ENCODE results near the gene SERPINB7.

SERPINB7 gene

DNA sequence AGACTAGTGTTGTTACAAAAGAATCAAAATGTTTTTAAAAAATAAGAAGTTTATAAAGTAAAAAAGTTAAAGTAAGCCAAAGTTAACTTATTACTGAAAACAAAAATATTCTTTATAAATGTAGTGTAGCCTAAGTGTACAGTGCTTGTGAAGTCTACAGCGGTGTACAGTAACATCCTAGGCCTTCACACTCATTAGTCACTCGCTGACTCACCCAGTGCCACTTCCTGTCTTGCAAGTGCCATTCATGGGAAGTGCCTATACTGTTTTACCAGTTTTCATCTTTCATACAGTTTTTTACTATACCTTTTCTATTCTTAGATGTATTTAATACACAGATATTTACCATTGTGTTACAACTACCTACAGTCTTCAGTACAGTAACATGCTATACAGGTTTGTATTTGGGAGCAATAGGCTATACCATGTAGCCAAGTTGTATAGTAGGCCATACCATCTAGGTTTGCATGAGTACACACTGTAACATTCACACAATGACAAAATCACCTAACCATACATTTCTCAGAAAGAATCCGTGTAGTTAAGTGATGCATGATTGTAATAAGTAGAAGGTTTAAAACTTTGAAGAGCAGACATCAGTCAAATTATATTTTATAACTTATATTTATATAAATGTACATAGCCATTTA, 13.4 kb downstream of the SERPINB7 start:
- peak; percentile 46 for FAIRE-seq

DNA sequence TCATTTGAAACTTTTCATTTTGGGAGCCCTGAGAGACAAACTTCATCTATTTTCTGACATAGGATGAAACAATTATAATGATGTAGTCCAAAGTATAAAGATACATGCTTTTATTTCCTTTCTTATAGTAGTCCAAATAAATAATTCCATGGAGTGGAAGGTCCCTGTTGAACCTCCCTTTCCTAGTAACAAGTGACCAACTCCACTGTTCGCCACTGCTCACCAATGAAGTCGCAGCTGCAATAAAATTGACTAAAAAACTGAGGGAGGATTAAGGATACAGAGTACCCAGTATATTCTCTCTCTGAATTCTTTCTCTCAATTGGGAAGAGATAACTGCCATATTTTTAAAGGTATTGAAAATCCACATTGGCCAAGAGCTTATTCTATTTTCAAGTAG, 14.1 kb downstream of the SERPINB7 start:
- no peak for FAIRE-seq

DNA sequence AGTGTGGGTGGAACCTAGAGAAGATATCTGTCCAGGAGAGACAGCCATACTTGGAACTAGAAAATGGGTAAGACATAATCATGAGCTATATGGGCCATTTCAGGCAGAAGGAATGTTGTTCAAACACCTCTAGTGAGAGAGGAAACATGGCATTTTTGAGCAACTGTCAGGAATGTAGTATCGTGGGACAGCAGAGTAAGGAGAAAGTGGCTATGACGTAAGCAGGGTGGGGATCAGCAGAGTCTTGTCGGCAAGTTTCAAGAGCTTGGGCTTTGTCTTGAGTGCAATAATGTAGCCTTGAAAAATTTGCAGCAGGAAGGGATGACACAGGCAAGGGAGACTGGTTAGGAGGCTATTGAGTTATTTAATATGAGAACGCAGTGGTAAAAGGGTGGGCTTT, 20.4 kb downstream of the SERPINB7 start:
- no peak for FAIRE-seq

DNA sequence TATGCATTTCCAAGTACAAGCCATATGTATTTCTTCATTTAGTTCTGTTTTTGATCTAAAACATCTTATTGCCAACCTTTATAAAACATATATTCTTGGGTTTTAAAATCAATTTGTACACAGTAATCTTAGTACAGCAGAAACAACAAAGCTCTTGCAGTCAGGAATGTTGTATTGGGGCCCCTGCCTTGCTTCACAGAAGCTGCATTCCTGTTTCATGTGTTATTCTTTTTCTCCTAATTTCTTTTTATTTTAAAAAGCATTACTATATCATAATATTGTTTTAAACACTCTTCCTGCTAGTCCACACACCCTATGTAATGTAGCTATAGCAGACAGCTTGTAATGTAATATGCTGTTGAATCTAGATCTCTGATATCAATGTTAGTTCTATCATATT, 24.0 kb downstream of the SERPINB7 start:
- FAIRE-seq = no peak

DNA sequence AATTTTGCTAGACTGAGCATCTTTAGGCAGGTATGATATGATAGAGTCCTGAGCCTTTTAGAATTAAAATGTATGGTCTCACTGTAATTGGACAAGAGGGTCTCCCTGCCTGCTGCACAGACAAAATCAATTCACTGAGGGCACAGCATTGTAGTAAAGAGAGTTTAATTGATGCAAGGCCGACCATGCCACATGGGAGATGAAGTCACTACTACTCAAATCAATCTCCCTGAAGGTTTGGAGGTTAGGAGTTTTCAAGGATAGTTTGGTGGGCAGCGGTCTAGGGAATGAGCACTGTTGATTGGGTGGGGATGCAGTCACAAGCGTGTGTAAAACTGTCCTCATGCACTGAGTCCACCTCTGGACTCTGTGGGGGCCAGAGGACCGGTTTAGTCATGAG, 26.1 kb downstream of the SERPINB7 start:
- no peak for FAIRE-seq

DNA sequence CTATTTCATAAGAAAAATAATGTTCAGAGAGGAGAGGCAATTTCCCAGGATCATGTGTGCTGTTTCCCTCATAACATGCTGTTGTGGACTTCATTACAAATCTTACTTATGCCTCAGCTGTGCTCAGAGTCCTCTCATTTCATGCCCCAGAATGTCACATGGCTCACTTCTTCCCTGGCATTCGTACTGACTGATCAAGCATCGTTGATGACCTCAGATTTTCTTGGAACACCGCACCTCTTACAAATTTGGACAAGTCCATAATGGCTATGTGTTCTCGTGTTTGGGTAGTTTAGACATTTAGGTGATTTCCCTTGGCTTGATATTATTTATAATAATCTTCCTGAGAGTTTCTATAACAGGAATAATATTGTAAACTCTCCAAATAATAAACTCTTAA, 32.9 kb downstream of the SERPINB7 start:
- FAIRE-seq = no peak

DNA sequence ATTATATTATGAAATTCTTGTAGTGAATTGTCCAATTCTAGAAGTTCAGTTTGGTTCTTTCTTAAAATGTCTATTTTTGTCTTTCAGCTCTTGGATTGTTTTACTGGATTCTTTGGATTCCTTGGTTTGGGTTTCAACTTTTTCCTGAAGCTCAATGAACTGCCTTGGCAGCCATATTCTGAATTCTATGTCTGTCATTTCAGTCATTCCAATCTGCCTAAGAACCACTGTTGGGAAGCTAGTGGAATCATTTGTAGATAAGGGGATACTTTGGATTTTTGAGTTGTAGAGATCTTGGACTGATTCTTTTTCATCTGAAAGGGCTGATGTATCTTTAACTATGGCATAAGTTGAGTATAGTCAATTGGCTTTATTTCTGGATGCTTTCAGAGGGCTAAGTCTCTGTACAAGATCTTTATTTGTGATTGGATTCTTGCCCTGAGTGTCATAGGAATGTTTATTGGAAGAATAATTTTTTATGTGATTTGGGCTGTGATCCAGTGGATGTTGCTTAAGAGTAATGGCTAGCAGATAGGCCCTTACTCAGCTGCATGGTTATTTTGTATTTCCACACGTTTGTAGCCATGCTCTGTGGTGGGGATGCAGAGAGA, 42.3 kb downstream of the SERPINB7 start:
- FAIRE-seq = no peak

DNA sequence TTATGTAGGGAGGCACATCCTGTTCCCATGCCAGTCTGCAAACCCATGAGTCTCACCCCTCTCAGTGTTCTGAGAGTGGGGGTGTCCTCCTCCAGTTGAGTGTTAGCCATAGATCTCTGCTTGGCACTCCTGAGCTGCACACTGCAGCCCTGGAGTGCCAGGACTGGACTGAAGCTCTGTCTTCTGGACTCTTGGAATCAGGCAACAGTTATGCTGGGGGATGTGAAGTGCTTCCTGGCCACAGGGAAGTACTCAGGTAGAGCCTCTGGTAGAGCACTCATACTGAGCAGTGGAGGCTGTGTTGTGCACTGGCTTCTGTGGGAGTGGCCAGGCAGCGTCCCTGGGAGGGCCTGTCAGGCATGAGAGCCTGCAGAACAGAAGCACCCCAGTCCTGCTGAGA, 43.0 kb downstream of the SERPINB7 start:
- FAIRE-seq = no peak

DNA sequence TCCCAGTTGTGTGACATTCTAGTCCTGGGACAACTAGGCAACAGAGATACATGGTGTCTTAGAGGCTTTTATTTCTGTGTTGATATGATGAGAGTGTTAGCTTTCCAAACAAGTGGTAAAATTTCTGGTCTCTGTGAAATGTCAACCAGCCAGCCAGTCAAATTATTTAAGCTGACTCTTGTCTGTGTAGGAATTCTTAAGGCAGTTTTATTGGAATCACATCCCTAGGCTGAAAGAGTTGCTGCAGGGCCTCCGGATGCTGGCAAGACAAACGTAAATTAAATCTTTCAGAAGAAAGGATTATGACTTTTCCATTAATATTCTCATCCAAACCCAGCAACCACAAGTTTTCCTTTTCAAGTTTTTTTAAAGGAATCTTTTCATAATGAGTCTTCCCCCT, 44.6 kb downstream of the SERPINB7 start:
- no peak for FAIRE-seq

DNA sequence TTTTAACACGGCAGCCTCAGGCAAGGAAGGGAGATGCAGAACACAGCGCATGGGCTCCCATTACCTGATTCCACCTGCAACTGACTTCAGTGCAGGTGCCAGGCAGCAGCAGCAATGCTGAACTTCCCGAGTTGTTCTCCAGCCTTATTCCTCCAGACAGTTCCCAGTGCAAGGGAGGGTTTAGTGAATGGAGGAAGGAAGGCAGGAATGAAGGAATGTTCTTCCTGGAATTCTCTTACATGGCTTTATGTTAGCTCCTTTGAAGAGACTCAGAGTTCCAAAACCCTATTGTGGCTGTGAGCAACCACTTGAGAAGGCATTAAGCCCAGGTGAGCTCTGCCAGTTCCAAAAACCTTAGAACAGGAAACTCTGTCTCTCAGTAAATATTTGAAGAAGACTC, 45.5 kb downstream of the SERPINB7 start:
- FAIRE-seq = no peak

DNA sequence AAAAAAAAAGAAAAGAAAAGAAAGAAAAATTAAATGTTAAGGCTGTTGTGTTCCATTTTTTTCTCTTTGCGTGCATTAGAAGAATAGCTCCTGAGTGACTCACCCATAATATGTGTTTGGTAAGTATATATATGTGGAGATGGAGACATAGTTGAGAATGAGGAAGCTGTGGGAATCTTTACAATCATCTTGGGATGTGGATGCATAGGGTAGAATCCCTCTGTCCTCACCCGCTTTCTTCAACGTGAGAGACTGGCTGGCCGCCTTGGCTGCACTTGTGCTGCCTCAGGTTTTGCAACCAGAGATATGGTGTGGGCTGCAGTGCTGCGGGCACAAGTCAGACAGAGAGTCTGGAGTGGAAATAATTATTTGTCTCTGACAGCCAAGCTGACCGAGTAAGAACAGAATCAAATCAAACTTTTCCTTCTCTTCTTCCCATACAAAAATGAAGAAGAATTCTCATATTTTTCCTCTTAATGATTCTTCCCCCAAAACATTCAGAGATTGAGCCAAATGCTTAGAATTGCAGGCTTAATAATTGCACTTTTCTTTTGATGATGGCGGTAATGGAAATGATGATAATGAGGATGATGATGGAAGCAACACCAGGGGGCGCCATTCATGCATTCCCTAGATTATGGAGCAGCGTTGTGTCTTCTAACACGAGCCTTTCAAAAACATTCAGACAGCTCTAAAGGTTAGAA, 48.5 kb downstream of the SERPINB7 start:
- FAIRE-seq = no peak

DNA sequence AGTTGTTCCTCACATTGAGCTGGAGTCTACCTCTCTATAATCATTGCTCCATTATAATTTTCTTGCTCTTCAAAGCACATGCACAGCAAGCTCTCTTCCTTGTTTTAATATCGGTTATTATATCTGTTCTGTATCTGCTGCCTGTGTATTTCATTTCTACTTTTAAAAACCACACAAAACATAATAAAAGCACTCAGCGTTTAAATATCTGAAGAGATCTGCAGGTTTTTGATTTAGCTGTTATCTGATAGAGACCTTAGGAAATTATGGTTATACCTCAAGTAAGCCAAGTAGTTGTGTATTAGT, 49.0 kb downstream of the SERPINB7 start:
- no peak for FAIRE-seq

DNA sequence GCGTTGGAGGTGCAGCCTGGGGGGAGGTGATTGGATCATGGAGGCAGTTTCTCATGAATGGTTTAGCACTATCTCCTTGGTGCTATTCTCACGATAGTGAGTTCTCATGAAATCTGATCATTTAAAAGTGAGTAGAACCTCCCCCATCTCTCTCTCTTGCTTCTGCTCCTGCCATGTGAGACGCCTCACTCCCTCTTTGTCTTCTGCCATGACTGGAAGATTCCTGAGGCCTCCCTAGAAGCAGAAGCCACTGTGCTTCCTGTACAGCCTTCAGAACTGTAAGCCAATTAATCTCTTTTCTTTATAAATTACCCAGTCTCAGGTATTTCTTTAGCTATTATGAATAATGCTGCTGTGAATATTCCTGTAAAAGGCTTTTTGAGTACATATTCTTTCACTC, 52.9 kb downstream of the SERPINB7 start:
- no peak for FAIRE-seq

DNA sequence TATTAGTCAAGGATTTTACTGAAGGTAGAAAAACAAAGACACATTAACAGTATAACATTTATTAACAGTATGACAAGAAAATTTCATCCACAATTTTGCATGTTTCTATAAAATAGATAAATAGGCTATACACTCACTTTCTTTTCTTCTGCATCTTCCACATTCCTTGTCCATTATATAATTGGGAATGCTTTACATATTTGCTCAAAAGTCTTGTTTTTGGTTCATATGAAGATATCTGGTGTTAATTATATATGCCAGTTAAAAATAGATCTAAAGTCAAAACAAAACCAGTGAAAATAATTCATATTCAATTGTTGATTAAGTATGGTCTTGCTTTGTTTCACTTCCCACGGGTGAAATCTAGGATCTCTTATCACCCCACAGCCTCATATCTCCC, 53.4 kb downstream of the SERPINB7 start:
- no peak for FAIRE-seq

DNA sequence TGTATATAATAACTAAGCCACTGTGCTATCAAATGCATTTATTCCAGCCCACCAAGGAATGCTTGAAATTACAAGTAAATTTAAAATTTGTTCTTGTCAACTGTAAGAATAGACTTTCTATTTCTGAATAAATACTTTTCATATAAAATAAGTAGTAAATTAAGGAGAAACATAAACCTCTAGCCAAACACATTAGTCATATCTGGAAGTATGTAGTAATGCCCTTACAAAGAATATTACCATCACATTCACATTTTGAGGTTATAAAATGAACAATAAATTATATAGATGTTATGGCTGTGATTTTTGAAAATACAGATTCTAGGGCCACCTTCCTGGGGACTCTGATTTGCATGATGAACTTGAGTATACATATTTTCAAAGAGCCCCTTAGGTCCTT, 54.7 kb downstream of the SERPINB7 start:
- no peak for FAIRE-seq

DNA sequence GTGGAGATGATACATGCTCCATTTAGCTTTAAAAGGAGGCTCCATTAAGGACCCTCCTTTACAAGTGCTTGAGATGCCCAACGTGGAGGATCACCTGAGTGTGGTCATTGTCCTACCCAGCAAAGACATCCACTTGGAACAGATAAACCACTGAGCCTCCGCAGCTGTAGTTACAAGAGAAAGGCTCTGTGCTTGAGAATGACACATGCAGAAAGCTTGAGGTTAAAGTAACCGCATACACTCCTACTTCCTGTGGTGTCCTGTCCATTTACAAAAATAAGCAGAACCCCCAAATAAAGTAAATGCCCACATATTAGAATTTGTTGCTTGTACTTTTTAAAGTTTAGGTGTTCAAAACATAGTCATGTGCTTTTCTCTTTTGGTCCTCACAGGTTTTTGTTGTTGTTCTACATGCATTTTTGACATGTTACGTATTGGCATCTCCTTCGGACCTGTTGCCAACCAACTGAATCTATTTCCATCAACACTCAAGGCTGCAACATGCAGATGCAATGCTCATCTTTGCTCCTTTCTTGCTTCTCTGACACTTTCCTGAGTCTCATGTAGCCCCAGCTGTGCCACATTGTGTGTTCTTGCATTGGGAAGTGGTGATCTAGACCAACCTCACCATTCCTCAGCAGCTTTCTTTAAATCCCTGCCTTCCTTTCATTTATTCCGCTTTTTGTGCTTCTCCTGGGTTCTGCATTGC, 56.0 kb downstream of the SERPINB7 start:
- no peak for FAIRE-seq

DNA sequence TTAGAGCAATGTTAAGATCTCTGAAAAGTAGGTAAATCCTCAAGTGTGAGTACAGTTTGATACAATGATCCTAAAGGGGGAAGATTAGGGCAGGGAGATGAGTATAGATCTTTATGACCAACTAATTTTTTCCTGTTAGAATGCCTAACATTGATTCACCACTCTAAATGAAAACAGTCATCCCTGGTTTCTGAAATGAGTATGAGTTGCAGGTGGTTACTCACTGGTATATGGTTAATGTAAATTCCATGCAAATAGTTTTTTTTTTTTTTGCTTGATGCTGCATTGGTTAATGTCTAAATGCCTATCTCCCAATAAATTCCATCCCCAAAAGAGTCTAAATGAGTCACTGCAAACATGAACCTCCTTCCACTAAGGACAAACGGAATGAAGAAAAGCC, 57.3 kb downstream of the SERPINB7 start:
- no peak for FAIRE-seq

DNA sequence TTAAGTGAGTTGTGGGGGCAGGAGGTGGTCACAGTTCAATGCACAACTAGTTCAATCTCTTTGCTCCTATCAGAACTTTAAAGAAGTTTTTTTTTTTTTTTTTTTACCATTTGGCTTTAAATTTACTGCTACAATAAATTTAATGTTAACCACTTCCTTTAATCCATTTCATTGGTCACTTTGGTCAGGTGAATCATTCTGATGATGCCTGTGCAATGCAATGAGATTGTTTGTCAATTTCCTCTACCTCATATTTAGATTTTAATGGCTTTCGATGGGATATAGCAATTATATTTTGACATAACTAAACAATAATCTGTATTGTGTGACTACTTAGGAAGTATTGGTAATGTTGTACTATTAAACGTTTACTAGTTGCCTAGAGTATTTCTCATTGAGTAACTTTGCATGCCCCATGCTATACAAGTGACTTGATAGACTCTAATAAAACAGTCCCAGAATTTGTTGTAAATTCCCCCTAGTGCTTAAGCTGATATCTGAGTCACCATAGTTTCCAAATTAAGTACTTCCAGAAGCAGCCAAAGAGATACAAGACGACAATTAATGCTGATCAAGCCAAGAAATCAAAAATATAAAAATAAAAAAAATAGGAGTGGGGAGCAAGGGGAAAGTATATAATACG, 59.4 kb downstream of the SERPINB7 start:
- no peak for FAIRE-seq

DNA sequence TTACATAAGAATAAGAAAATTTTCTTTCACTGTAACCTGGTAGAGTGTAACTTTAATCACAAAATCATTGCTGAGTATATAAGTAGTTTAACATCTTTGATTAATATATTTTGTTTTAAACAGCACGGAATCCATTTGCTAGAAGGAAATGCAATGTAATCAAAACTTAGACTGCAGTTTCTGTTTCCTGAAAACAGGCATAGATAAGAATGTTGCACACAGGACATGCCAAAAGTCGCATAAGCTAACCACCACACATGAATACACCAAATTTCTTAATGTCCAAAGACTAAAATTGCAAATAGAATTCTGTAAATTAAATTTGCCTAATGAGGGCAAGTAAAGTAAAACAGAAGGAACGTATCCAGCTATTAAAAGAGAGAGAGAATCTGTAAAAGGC, 61.2 kb downstream of the SERPINB7 start:
- no peak for FAIRE-seq

DNA sequence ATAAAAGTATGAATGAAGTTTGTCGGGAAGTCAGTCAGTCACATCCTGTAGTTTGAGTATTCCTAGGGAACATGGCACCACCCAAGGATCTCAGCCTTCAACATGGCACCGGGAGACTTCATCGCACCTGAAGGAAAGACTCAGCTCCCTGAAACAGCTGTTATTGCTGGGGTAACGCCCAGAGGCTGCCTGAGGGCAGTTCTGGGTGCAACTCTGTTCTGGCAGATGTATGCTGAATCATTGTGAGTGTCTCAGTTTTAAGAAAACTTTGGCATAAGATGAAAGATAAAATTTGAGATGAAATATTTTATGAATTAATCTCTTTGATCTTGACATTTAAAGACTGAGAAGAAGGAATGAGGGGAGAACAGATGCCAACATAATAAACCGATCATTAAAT, 62.4 kb downstream of the SERPINB7 start:
- FAIRE-seq = no peak

DNA sequence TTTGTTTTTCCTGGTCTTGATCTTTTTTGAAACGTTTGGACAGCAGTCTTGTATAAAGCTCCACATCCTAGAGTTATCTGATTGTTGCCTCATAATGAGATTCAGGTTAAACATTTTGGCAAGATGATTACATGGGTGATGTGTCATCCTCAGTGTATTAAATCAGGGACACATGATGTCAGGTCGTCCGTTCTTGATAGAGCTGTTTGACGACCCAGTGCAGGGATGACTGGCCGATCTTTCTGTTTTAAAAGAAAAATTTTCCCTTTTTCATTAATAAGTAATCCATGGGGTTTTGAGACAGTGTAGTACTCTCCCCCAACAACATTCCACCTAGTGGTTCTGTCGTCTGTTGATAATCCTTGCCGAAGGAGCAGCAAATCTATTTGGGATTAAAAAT, 67.8 kb downstream of the SERPINB7 start:
- FAIRE-seq = no peak

DNA sequence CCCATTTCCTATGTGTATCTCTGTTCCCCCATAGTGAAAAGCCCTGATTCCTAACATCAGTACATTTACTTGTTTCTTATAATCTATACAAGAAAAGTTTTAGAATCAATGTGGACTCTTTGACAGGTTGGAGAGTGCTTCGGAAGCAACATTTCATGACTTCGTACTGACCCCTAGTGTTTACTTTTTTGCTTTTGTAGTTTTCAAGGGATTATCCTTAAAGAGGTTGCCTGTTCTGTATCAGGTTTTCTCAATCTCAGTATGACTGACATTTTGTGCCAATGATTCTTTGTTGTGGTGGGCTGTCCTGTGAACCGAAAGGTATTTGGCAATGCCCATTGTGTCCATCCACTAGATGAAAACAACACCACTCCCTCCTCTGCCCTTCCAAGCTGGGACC, 69.0 kb downstream of the SERPINB7 start:
- FAIRE-seq = peak; percentile 90

DNA sequence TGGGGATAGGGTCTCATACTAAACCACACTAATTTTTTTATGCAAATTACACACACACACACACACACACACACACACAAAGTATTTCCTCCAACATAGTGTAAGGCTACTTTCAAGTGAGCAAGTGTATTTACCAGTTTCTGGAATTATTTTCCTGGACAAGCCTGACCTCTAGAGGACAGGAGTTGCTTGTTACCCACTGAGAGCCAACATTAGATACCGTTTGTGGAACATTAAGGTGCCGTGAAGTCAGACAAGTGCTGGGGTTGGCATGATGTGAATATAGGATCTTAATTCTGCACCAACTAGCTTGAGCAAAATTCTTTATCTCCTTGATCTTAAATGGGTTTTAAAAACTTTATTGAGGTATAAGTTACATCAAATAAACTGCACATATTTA, 72.9 kb downstream of the SERPINB7 start:
- peak; percentile 82 for FAIRE-seq

DNA sequence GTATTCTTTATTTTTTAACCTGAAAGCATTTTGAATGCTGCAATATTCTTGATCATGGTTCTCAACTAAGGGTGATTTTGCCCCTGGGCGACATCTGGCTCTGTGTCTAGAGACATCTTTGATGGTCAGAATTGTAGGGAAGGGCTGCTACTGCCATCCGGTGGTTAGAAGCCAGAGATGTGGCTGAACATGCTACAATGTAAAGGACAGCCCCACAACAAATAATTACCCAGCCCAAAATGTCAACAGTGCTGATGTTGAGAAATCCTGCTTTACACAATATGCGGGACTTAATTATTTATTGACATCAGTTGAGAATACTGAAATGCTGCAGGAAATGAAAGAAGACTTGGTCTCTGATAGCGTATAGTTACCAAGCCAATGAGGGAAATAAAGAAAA, 74.8 kb downstream of the SERPINB7 start:
- no peak for FAIRE-seq
